WI38 (cell line): ENCODE results near the gene ZNF554.

Source experiments
- H3K4me3 ChIP-seq: 2 replicates; pipeline ENCODE4 v1.5.1; 2011; ENCODE audit warnings: low read depth, mild to moderate bottlenecking, control low read depth, low read length
- CTCF ChIP-seq: IDR thresholded peaks from 2 replicates; pipeline ENCODE4 v1.5.1; 2012; ENCODE audit warnings: low read depth, mild to moderate bottlenecking, control low read depth, low read length

Gene ZNF554

GRCh38 chr19:2793126-2793525 lies 26.5 kb upstream of the ZNF554 start:
- no peak for TF ChIP-seq CTCF
- no peak overlapping the region for H3K4me3 ChIP-seq

- TF ChIP-seq CTCF, result no peak
- no peak overlapping the region for H3K4me3 ChIP-seq
These were observed 26.1 kb upstream of the ZNF554 start for GRCh38 chr19:2793577-2793976.

GRCh38 chr19:2795827-2796658 lies 23.6 kb upstream of the ZNF554 start:
- H3K4me3 ChIP-seq, result no peak overlapping the region
- no peak for TF ChIP-seq CTCF

DNA sequence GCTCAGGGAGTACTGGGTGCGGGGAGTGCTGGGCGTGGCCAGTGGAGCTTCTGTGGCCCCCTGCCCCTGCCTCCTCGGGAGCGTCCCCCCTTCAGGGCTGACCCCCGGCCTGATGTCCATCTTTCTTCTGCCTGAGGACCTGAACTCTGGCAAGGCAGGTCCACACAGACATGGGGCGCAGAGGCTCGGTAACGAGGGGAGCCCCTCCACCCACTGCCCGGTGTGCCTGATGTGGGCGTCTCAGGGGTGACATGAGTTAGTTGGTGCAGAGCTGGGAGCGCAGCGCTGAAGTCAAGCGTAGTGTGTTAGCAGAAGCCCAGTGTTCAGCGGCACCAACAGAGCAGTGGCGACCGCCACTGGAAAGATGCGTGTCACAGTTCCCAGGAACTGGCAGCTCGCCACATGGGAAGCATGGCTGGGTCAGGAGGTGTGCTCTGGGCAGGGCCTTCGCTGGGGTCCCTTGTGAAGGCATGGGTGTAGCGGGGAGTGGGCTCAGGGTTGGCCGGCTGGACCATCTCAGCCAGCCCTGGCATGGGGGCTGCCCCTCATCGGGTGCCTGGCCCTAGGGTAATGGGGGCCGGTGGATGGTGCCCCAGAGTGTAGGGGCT lies 22.9 kb upstream of the ZNF554 start:
- no peak overlapping the region for H3K4me3 ChIP-seq
- no peak for TF ChIP-seq CTCF

DNA sequence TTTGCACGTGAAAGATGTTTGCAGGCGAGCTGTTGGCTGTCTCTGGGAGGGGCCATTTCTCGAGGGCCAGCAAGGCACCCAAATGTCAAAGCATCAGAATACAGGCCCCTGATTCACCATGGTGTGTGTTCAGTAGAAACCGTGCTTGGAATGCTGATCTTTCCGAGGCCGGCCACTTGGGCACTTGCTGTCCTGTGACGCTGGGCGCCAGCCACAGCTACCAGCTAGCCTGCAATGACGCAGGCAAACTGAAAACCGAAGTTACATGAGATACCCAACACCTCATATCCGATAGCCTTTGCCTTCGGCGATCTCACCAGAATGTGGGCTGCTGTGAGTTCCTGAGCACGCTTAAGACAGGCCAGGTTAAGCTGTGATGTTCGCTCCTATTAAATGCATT lies 22.4 kb upstream of the ZNF554 start:
- TF ChIP-seq CTCF, result no peak
- no peak overlapping the region for H3K4me3 ChIP-seq

GRCh38 chr19:2798158-2798685 lies 21.4 kb upstream of the ZNF554 start:
- TF ChIP-seq CTCF, result no peak
- H3K4me3 ChIP-seq, result no peak overlapping the region

DNA sequence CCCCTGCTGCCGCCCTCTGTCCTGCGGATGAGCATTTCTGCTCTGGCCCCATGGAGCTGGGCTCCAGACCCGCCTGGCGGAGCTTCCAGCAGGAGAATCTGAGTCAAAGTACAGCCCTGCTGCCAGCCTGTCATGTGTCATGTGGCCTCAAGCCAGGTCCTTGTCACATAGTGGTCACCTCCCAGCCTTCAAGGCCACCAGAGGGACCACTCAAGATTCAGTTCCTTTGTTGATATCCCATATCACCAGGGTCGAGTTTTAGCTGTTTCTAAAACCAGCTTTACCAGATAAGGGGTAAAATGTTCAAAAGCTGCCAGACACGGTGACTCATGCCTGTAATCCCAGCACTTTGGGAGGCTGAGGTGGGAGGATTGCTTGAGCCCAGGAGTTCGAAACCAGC lies 20.9 kb upstream of the ZNF554 start:
- no peak for TF ChIP-seq CTCF
- no peak overlapping the region for H3K4me3 ChIP-seq
